Bronchial epithelial cell (primary cell): Measurements from ENCODE around the gene DENND2C. TPM values are rescaled to one million over a fixed set of nuclear protein-coding genes. Genes with fewer than 3 reads are reported as not detected.

Experiments used
- DNase-seq: peaks from one replicate; pipeline ENCODE4 v3.0.0-alpha.2; 2010; ENCODE audit warnings: low read depth
- FAIRE-seq: peaks from 2 replicates; lab custom pipeline; 2011; peaks lifted over from hg19 to GRCh38; lab: Jason Lieb, UNC
- H3K27me3 ChIP-seq: 2 replicates; pipeline ENCODE4 v1.5.1; 2011; ENCODE audit warnings: low read length; ENCODE audit not compliant: control insufficient read depth, insufficient read depth
- H3K36me3 ChIP-seq: 2 replicates; pipeline ENCODE4 v1.5.1; 2011; ENCODE audit warnings: low read length; ENCODE audit not compliant: control insufficient read depth, insufficient read depth
- H3K4me3 ChIP-seq: 2 replicates; pipeline ENCODE4 v1.5.1; 2011; ENCODE audit warnings: mild to moderate bottlenecking, low read depth, low read length, control low read depth
- CTCF ChIP-seq: IDR thresholded peaks from 2 replicates; pipeline ENCODE4 v1.5.1; 2011; ENCODE audit warnings: mild to moderate bottlenecking, moderate library complexity, low read length, control low read depth, inconsistent platforms; ENCODE audit not compliant: insufficient read depth, severe bottlenecking
- total RNA-seq: library from RNA; depleted of rRNA; stranded (reverse); fragments of >200 nt; gene quantifications from 2 replicates; pipeline ENCODE4 v1.2.1, GENCODE V29; 2014

The DENND2C gene
- total RNA-seq, 1 donor from 2014 or later, result 18.2 TPM

GRCh38 chr1:114692947-114693346 is 23.1 kb upstream of the DENND2C start:
- Histone ChIP-seq H3K4me3 (no peak overlapping the region), H3K27me3 (no peaks in the 10 kb centered on the region), H3K36me3 (no peaks in the 10 kb centered on the region)
- FAIRE-seq (no peak), DNase-seq (no peak)
- TF ChIP-seq CTCF, result no peak

- H3K27me3 ChIP-seq, result no peaks in the 10 kb centered on the region
- FAIRE-seq (no peak), DNase-seq (no peak)
- no peak overlapping the region for H3K4me3 ChIP-seq
- TF ChIP-seq CTCF, result no peak
- no peaks in the 10 kb centered on the region for H3K36me3 ChIP-seq
Observed at GRCh38 chr1:114691061-114691460, 21.2 kb upstream of the DENND2C start.

- TF ChIP-seq CTCF, result no peak
- Histone ChIP-seq H3K36me3 (no peaks in the 10 kb centered on the region), H3K27me3 (no peaks in the 10 kb centered on the region), H3K4me3 (no peak overlapping the region)
- FAIRE-seq, result no peak
- DNase-seq, result no peak
Observed at GRCh38 chr1:114690148-114690547, 20.3 kb upstream of the DENND2C start.

- DNase-seq, result no peak
- no peak for TF ChIP-seq CTCF
- FAIRE-seq, result no peak
- Histone ChIP-seq H3K27me3 (no peaks in the 10 kb centered on the region), H3K4me3 (no peak overlapping the region), H3K36me3 (no peaks in the 10 kb centered on the region)
Observed at GRCh38 chr1:114688526-114688925, 18.7 kb upstream of the DENND2C start.

- Histone ChIP-seq H3K27me3 (no peaks in the 10 kb centered on the region), H3K36me3 (no peaks in the 10 kb centered on the region), H3K4me3 (no peak overlapping the region)
- FAIRE-seq (no peak), DNase-seq (no peak)
- no peak for TF ChIP-seq CTCF
Observed at GRCh38 chr1:114685851-114686250, 16.0 kb upstream of the DENND2C start.

- H3K36me3 ChIP-seq, result no peaks in the 10 kb centered on the region
- FAIRE-seq (no peak), DNase-seq (no peak)
- no peak overlapping the region for H3K4me3 ChIP-seq
- H3K27me3 ChIP-seq, result no peaks in the 10 kb centered on the region
- no peak for TF ChIP-seq CTCF
Observed at GRCh38 chr1:114677691-114678090, 7.8 kb upstream of the DENND2C start.
